ENCODE measurements around the gene CUTC. TPM values are rescaled to one million over a fixed set of nuclear protein-coding genes. Genes with fewer than 3 reads are reported as not detected.

The CUTC gene
- total and polyA plus RNA-seq, 11 donors, result 27.0 to 53.2 (median 38.8) TPM

DNA sequence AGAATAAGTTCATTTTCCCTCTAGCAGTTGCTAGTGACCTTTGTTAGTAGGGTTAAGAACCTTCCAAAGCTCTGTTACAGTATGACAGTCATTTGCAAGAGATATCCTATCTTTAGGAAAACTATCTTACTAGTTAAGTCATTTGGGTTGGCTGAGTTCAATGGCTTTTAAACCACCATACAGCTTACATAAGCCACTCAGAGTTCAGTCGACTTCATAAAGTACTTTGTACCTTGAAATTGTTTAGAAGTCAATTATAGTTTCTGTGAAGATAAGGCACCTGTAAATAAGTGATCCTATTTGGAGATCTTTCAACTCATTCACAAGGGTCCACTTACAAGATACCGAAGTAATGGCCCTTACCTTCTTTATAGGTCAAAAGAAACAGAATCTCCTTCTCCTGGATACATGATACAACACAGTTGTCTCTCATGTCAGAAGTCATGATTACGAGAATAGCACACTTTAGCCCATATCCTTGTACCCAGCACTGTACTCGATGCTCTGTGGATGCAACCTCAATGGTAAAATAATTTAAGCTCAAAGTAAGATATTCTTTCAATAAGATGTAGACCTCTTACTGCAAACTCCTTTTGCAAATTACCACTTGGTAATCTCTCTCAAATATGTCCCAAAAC, 38.5 kb downstream of the CUTC start:
- ATAC-seq (no peak), DNase-seq (no peak)
- Histone ChIP-seq H3K27ac (no peak overlapping the region), H3K4me3 (no peak overlapping the region), H3K27me3 (no peaks in the 10 kb centered on the region), H3K4me1 (no peaks in the 10 kb centered on the region), H3K9me3 (no peaks in the 10 kb centered on the region), H3K36me3 (no peaks in the 10 kb centered on the region)
- intact Hi-C loops (cut with DNase I), result no loop called here
- TF ChIP-seq POLR2A (IDR thresholded peaks at IDR 0.05), result no peak
- 71 to 83% (median 75%) methylated on average over 4 of the region's 4 CpGs for WGBS, 4 donors

DNA sequence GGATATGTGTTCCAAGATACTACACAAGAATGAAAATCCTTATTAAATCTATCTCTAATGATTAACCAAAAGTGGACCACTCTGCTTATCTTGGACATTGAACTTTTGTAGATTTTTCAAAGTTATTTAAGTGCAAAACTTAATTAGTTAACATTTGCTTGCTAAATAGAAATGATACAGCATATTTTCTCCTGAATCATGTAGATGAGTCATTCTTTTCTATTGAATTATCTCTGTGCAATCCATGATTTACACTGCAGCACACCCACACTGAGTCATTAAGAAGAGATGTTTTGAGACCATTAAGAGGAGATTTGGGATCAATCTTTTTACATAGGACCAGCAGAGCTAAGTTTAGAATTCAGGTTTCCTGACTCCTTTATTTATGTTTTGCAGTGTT, 43.8 kb downstream of the CUTC start:
- Histone ChIP-seq H3K4me3 (no peak overlapping the region), H3K4me1 (peaks cover 0 to 22% (median 0%) of the 10 kb centered on the region in 12 donors), H3K36me3 (no peaks in the 10 kb centered on the region), H3K27ac (peak overlapping the region in 1 of 12 donors; percentile 37), H3K27me3 (no peaks in the 10 kb centered on the region), H3K9me3 (peaks cover 0 to 4% (median 0%) of the 10 kb centered on the region in 12 donors)
- no peak for DNase-seq
- TF ChIP-seq, protein P1, sequence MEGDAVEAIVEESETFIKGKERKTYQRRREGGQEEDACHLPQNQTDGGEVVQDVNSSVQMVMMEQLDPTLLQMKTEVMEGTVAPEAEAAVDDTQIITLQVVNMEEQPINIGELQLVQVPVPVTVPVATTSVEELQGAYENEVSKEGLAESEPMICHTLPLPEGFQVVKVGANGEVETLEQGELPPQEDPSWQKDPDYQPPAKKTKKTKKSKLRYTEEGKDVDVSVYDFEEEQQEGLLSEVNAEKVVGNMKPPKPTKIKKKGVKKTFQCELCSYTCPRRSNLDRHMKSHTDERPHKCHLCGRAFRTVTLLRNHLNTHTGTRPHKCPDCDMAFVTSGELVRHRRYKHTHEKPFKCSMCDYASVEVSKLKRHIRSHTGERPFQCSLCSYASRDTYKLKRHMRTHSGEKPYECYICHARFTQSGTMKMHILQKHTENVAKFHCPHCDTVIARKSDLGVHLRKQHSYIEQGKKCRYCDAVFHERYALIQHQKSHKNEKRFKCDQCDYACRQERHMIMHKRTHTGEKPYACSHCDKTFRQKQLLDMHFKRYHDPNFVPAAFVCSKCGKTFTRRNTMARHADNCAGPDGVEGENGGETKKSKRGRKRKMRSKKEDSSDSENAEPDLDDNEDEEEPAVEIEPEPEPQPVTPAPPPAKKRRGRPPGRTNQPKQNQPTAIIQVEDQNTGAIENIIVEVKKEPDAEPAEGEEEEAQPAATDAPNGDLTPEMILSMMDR (IDR thresholded peaks at IDR 0.05), result no peak
- ATAC-seq, result no peak
- intact Hi-C loops (cut with DNase I), result no loop called here

DNA sequence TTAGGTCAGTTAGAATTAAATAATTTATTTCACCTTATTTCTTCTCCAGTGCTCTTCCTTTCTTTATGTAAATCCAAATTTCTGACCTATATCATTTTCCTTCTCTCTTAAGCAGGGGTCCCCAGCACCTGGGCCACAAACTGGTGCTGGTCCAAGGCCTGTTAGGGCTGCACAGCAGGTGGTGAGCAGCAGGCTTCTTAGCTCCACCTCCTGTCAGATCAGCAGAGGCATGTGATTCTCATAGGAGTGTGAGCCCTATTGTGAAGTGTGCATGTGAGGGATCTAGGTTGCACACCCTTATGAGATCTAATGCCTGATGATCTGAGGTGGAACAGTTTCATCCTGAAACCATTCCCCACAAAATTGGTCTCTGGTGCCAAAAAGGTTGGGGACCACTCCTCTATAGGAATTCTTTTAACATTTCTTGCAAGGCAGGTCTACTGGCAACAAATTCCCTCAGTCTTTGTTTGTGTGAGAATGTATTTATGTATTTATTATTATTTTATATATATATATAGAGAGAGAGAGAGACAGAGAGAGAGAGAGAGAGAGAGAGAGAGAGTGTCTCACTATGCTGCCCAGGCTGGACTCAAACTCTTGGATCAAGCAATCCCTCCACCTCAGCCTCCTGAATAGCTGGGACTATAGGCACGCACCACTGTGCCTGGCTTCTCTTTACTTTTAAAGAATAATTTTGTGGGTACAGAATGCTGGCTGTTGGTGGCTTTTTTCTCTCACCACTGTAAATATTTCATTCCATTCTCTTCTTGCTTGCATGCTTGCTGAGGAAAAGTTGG, 46.1 kb downstream of the CUTC start:
- no peak overlapping the region for H3K27ac ChIP-seq
- ATAC-seq (no peak), DNase-seq (no peak)
- 88 to 100% (median 95%) methylated on average over 1 of the region's 1 CpG for WGBS, 4 donors
- peaks cover 0 to 22% (median 0%) of the 10 kb centered on the region in 12 donors for H3K4me1 ChIP-seq
- TF ChIP-seq POLR2A (IDR thresholded peaks at IDR 0.05), result no peak
- TF ChIP-seq, protein P1 (IDR thresholded peaks at IDR 0.05), result no peak
- no peaks in the 10 kb centered on the region for H3K36me3 ChIP-seq
- H3K9me3 ChIP-seq, result peaks cover 0 to 4% (median 0%) of the 10 kb centered on the region in 12 donors
- H3K27me3 ChIP-seq, result no peaks in the 10 kb centered on the region
- intact Hi-C loops (cut with DNase I), result no loop called here
- H3K4me3 ChIP-seq, result no peak overlapping the region

DNA sequence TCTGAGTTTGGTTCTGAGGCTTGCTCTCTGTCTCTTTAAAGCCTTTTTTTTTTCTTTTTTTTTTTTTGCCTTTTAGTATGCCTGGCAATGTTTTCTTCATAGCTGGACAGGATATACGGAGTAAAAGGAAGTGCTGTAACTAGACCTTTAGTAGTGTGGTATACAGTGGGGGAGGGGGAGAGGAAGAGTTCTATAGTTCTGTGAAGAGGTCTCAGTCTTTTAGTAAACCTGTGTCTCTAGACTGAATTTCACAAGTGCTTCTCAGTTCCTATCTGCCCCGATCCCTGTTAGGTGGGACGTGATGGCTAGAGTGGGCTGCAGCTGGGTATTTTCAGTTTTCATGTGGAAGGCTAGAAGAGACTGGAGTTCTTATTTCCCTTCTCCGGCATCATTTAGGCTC, 47.3 kb downstream of the CUTC start:
- Histone ChIP-seq H3K36me3 (no peaks in the 10 kb centered on the region), H3K27ac (peak overlapping the region in 5 of 12 donors; percentile 35 to 66 (median 58)), H3K4me3 (no peak overlapping the region), H3K27me3 (no peaks in the 10 kb centered on the region), H3K9me3 (peaks cover 0 to 4% (median 0%) of the 10 kb centered on the region in 12 donors), H3K4me1 (peaks cover 0 to 22% (median 0%) of the 10 kb centered on the region in 12 donors)
- ATAC-seq (peak in 2 of 4 donors; percentile 65 to 76), DNase-seq (peak in 1 of 5 donors; percentile 7)
- 26 to 37% (median 34%) methylated on average over 4 of the region's 4 CpGs for WGBS, 4 donors
- intact Hi-C loops (cut with DNase I), result no loop called here
- TF ChIP-seq, protein P1 (IDR thresholded peaks at IDR 0.05), result no peak
- TF ChIP-seq POLR2A (IDR thresholded peaks at IDR 0.05), result no peak
